Mucosa of gallbladder (tissue), 1 donor: ENCODE results near the gene LGALS7. TPM values are rescaled to one million over a fixed set of nuclear protein-coding genes. Genes with fewer than 3 reads are reported as not detected.
"Not testable (repeated sequence)": the region's sequence is repeated elsewhere in the genome, so short reads cannot be mapped to it uniquely, and the experiment has no call there.

Source experiments
- DNase-seq: peaks from one replicate; pipeline ENCODE4 v3.0.0-alpha.2; 2020; ENCODE audit warnings: low spot score
- total RNA-seq: library from RNA; stranded (reverse); gene quantifications from one replicate; pipeline ENCODE4 v1.2.1, GENCODE V29; 2021
- donor health status: DM: no; HTN: no; CAD: no.

The LGALS7 gene
- not detected for total RNA-seq

DNA sequence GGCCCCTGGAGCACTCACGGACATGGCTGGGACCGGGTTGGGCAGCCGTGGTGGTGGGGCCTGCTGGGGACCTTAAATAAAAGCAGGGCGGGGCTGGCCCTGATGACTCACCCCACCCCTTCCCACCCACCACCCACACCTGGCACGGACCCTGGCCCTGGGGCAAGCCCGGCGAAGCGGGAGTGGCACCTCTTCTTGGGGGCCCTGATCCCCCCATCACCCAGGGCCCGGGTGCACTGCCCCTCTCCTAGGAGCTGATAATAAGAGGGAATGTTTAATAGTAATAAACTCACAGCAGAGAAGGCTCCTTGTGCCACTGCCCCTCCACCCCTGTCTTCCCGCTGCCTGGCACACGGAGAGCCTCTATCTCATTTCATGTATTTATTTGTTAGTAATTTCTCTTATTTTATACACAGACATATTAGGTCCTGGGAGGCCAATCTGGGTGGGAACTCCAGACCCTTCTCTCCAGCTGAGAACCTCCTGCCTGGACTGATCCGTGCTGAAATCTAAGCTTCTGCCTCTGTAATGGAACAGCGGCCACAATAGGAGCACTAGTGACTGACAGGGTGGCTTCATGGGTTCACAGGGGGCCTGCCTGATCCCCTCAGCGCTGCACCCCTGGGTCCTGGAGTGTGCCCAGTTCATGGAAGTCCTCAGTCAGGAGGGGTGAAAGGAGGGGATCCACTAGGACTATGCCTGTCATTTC, at the start of gene LGALS7:
TSS of gene LGALS7 (minus strand) at position 49 of the 709 bp plus-strand sequence. CDS start at position 24, 25 bp downstream.
- DNase-seq, result no peak

DNA sequence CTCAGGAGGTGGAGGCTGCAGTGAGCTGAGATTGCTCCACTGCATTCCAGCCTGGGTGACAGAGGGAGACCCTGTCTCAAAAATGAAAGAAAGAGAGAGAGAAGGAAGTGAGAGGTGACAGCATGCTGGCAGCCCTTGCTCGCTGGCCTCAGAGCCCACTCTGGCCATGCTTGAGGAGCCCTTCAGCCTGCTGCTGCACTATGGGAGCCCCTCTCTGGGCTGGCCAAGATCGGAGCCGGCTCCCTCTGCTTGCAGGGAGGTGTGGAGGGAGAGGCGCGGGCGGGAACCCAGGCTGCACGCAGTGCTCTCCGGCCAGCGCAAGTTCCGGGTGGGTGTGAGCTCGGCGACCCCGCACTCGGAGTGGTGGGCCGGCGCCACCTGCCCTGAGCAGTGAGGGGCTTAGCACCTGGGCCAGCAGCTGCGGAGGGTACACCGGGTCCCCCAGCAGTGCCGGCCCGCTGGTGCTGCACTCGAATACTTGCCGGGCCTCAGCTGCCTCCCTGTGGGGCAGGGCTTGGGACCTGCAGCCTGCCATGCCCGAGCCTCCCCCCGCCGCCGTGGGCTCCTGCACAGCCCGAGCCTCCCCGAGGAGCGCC, 48.0 kb upstream of the LGALS7 start:
- DNase-seq, result not testable (repeated sequence)

DNA sequence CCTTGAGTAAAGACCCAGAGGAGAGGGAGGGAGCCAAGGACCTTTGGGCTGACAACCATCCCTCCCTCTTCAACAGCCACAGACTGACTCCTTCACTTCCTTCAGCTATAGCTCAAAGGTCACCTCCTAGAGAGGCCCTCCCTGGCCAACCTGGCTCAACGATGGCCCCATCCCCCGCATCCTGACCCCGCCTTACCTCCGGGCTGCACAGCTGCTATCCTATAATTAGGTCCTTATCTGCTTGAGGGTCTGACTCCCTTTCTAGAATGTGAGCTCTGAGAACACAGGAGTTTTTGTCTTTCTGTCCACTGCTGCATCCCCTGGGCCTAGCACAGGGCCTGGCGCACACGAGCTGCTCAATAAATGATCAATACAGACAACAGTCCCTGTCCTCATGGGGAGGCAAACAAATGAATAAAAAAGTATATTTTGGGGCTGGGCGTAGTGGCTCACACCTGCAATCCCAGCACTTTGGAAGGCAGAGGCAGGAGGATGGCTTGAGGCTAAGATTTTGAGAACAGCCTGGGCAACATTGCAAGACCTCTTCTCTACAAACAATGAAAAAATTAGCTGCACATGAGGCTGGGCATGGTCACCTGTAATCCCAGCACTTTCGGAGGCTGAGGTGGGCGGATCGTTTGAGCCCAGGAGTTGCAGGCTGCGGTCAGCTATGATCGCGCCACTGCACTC, 46.1 kb upstream of the LGALS7 start:
- DNase-seq, result peak; percentile 48

DNA sequence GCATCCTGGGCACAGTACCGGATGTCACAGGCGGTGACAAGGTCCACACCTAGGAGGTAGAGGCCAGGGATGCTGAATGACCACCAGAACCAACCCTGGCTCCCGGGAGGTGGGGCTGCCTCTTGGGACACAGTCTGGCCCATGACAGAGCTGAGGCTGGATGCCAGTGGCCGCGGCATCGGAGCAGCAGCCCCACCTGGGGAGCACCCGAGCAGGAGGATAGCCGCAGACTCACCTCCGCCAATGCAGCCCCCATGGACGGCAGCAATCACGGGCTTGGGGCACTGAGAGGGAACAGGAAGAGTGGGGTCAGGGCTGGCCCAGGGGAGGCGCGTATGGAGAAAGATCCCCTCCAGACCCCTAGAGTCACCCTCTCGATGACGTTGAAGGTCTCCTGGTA, 43.8 kb upstream of the LGALS7 start:
- no peak for DNase-seq

DNA sequence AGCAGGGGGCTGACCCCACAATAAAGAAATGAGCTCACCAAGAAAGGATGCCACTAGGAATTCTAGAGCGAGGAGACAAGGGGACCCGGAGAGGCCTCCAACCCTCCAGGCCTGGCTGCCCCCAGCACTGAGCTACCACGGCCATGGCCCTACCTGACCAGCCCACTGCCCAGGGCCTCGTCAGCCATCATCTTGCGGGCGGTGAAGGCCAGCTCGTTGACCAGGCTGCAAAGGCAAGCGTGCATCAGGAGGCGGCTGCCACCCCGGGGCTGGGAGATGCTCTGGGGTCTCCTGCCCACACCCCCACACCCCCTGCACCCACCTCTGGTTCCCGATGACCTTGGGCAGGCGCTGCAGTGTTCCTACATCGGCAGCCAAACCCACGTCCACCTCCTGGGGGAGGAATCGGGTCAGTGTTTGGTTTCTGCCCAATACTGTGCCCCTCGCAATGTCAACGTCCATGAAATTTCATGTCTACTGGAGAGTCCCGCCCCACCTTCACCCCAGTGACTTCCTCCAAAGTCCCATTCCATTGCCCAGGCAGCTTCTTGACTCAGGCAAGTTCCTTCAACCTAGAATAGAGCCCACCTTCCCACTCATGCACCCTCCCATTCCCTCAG, 42.9 kb upstream of the LGALS7 start:
- no peak for DNase-seq

DNA sequence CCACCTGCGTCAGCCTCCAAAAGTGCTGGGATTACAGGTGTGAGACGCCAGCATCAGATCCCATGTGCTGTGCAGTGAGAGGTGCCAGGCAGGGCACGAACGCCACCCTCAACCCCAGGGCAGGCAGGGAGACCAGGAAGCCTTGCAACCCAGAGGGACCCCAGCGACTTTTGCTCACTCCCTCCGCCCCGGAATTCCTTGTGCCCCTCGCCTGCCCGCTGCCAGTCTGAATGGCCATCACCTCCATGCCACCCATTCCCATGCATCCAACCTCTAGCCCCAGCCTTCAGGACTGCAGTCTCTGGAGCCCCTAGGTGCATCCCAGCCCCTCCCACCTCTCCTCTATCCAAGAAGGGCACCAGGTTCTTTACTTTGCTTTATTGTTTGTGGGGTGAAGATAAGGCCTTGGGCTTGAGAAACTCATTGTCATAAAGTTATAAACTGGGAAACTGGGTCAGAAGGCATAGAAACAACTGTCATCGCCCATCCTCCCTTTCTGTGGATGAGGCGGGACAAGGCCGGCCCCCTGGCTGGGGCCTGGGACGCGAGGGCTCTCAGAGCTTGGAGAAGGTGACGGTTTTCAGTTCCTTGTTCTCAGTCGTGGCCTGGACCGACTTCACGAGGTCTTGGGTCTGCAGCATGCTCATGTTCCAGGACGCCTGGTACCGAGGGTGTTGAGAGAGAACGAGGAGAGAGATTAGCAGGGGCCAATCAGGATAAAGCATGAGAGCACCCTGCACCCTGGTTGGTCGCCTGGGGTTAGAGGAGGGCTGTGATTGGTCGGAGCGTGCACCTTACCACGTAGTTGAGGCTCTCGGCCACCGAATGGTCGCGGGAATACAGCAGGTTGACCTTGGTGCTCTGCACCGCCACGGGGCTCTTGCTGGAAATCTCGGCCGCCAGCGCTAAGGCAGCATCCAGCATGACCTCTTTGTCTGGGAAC, 42.0 kb upstream of the LGALS7 start:
- DNase-seq, result no peak

DNA sequence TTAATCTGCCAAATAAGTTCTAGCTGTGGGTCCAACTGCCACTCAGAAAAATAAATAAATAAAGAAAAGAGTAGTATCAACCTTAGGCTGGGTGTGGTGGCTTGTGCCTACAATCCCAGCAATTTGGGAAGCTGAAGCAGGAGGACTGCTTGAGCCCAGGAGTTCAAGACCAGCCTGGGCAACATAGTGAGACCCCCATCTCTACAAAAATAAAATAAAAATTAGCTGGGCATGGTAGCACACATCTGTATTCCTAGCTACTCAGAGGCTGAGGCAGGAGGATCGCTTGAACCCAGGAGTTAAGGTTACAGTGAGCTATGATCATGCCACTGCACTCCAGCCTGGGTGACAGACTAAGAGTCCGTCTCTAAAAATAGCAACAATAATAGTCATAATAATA, 40.6 kb upstream of the LGALS7 start:
- DNase-seq, result not testable (repeated sequence)

DNA sequence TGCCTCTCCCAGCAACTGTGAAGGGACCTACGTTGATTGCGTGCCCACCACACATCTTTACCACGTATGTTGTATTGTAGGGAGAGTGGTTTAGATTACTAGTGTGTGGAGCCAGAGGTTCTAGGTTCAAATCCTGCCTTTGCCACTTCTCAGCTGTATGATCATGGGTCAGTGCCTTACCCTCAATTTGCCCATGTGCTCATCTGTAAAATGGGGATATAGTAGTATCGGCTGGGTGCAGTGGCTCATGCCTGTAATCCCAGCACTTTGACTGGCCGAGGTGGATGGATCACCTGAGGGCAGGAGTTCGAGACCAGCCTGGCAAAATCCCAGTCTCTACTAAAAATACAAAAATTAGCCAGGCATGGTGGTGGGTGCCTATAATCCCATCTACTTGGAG, 40.0 kb upstream of the LGALS7 start:
- no peak for DNase-seq

DNA sequence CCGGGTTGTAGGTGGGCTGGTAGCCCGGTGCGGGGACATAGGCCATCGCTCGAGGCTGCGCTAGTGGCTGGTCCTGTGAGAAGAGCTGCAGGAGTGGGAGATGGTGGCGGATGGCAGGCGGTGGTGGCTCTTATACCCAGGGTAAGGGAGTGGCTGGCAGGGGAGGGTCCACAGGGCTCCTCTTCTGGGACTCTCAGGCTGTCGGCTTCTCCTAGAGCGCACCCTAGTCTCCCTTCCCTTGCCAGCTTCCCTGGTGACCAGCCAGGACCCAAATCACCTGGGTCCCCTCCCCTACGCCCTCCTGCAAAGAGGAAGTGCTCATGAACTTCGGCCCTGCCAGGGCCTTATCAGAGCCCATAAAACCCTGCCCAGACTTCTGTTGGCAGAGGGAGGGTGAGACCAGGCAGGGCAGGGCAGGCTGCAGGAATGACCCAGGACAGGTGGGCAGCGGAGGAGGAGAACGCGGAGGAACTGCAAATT, 39.6 kb upstream of the LGALS7 start, which contains the start of gene LGALS4:
TSS of gene LGALS4 (minus strand) at position 105 of the 480 bp plus-strand sequence. CDS start at position 46, 59 bp downstream.
- DNase-seq, result peak; percentile 92

DNA sequence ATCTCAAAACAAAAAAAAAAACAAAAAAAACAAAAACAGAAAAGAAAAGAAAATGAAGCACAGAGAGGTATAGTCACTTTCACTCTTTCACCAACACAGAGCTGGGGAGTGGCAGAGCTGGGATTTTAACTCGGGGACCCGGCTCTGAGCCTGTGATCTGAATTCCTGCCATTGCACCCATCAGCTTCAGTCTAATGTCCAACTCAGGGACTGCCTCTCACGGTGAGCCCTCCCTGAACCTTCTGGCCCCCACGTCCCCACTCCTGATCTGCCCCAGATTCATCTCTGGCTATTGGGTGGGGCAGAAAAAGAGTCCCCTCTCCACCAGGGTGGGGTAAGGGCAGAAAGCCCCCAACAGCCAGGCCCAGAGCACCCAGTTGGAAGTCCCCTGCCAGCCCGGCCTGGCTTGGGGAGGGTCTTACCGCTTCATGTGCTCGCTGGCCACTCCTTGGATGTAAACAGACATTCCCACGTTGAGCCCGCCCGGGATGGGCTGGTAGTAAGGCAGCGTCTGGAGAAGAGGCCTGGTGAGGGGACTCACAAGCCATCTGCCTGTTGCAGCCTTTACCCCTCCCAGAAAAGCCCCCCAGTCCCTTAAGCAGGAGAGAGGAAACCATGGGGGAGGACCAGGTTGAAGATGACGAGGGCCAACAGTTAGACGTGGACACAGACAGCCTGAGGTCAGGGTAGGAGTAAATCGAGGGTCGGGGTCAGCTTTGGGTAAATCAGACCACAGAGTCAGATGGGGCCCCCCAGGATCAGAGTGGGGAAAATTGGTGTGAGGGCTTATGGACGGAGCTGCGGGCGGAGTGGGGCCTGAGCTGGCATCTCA, 38.9 kb upstream of the LGALS7 start:
- no peak for DNase-seq

DNA sequence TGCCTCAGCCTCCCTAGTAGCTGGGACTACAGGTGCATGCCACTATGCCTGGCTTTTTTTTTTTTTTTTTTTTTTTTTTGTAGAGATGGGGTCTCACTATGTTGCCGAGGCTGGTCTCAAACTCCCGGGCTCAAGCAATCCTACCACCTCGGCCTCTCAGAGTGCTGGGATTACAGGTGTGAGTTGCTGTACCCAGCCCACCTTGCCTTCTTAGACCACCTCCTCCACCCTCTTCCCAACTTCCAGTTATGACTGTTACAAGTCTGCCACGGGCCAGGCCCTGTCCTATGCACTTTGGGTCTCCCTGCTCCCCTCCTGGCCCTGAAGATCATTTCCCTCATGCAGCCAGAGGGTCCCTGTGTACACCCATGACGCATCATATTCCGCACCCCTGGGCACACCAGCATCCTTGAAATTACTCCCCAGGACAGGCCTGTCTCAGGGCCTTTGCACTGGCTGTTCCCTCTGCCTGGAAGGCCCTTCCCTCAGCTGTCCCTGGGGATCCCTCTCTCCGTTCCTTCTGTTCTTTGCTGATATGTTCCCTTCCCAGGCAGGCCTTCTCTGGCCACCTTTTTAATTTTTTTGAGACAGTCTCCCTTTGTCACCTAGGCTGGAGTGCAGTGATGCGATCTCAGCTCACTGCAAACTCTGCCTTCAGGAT, 36.4 kb upstream of the LGALS7 start:
- no peak for DNase-seq

DNA sequence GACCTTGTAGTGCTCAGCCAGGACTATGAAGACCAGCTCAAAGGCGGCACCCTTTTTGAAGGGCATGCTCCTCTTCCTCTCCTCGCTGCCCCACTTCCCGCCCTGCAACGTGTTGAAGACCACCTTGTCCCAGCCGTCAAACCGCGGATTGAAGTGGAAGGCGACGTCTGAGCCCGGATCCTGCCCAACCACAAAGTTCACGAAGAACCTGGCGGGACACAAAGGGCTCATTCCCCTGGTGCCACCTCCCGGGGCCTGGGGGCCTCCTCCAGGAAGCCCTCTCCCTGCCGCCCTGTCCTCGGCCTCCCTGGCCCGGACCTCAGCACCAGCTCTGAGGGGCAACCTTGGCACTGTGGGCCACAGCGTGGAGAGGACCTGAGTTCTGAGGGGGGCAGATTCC, 35.4 kb upstream of the LGALS7 start:
- DNase-seq, result no peak

DNA sequence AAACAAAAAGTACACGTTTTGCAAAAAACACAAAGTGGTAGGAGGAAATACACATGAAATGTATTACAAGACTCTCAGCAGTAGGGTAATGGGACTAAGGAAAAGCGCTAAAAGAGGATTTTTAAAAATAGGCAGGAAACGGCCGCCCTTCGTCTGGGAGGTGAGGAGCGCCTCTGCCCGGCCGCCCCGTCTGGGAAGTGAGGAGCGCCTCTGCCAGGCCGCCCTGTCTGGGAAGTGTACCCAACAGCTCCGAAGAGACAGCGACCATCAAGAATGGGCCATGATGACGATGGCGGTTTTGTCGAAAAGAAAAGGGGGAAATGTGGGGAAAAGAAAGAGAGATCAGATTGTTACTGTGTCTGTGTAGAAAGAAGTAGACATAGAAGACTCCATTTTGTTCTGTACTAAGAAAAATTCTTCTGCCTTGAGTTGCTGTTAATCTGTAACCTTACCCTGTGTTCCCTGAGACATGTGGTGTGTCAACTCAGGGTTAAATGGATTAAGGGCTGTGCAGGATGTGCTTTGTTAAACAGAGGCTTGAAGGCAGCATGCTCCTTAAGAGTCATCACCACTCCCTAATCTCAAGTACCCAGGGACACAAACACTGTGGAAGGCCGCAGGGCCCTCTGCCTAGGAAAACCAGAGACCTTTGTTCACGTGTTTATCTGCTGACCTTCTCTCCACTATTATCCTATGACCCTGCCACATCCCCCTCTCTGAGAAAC, 34.2 kb upstream of the LGALS7 start:
- not testable (repeated sequence) for DNase-seq

DNA sequence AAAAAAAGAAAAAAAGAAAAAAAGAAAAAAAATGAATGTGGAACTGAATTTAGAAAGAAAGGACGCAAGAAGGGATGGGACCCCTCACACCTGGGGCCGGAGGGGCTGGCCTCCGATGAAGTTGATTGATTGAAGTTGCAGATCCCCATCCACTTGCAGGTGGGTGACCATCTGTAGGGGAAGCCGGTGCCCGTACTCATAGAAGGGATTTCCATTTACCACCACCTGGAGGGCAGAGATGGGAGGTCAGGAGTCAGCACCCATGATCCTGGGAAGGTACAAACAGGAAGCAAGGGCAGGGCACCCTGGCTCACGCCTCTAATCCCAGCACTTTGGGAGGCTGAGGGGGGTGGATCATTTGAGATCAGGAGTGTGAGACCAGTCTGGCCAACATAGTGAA, 33.1 kb upstream of the LGALS7 start:
- no peak for DNase-seq

DNA sequence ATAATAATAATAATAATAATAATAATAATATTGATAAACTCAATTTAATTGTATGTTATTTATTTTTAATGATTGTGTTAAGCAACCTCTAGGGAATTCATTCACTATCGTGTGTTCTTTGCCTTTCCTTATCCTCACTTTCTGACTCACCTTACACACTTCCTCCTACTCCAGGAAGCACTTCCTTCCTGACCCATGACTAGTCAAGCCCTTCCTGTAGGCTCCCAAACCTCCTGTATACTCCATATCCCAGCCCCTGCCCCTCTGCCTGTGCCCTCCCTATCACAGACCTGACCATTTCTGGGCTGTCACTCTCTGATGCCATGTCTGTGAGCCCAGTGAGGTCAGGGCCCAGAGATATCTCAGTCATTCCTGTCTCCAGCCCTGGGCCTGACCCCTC, 31.9 kb upstream of the LGALS7 start:
- DNase-seq, result no peak

DNA sequence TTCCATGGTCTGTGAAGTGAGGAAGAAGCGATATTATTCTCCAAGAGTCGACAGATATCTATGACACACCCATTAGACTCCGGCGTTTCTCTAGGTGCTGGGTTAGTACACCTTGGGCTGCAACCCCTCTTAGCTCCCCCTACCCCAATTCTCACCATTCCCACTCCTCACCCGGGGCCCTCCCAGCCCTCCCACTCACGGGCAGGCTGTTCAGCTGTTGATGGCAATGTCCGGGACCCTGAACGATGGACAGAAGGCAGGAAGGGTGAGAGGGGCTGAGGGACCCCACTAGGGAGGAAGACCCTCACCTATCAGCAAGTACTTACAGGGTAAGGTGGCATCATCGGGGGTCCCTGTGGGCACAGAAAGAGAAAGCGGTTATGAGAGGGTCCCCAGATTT, 30.2 kb upstream of the LGALS7 start:
- DNase-seq, result no peak

DNA sequence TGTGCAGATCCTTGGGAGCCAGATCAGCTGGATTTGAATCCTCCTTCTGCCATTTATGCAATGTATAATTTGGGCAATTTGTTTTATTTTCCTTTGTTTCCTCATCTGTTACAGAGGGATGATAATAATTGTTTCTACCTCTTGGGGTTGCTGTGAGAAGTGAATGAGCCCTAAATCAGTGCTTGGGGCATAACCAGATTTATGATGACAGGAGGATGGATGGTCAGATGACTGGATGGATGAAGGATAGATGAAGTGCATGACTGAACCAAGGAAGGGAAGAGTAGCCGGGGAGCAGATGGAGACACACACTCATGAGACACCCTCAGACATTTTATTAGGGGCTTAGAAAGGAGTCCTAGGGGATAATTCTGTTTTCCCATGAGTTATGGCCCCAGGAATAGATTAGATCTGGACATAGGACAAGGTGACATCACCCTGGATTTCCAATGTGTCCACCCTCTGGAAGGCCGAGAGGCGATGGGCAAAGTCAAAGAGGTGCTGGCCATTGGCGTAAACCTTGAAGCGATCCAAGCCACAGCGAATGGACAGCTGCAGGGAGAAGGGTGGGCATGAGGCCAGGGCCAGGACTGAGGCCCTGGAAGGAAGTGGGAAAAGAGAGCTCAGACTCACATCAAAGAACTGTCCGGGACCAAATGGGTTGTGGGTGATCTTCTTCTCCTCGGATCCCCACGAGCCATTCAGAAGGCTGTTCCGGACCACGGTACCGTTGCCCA, 28.2 kb upstream of the LGALS7 start:
- DNase-seq, result no peak
